A673 (cell line): Measurements from ENCODE around the gene FAM13A. TPM values are rescaled to one million over a fixed set of nuclear protein-coding genes. Genes with fewer than 3 reads are reported as not detected.

Experiments used
- BruUV-seq: library from RNA; stranded (reverse); fragments of 400-500 nt; replicated peaks from 2 replicates; lab custom pipeline; 2021; lab: Mats Ljungman, UMichigan
- CTCF ChIA-PET: fragments of 300-600 bp; sonication (Branson Sonifier 250); formaldehyde crosslinking; loops from one replicate; lab custom pipeline; 2022; ENCODE audit warnings: antibody characterized with exemption; lab: Charles Lee
- POLR2A ChIA-PET: fragments of 300-600 bp; sonication (Branson Sonifier 250); formaldehyde crosslinking; loops from one replicate; lab custom pipeline; 2022; ENCODE audit warnings: antibody characterized with exemption; ENCODE audit not compliant: low non-redundant PET; lab: Charles Lee
- DNase-seq: peaks from one replicate; pipeline ENCODE4 v3.0.0-alpha.2; 2015; ENCODE audit warnings: low spot score
- H3K27ac ChIP-seq: fragments of 200-600 bp; sonication (generic); 2 replicates; pipeline ENCODE4 v1.5.1; 2016; ENCODE audit warnings: mixed run types, low read depth, mild to moderate bottlenecking, mixed read lengths, antibody characterized with exemption, low read length; ENCODE audit not compliant: poor library complexity, severe bottlenecking
- H3K27me3 ChIP-seq: fragments of 200-600 bp; sonication (generic); replicated peaks from 2 replicates; pipeline ENCODE4 v1.6.1; 2017; ENCODE audit warnings: mixed run types, low read depth, mild to moderate bottlenecking, mixed read lengths, antibody characterized with exemption, low read length; ENCODE audit not compliant: insufficient read depth, poor library complexity
- H3K36me3 ChIP-seq: fragments of 200-600 bp; sonication (generic); 2 replicates; pipeline ENCODE4 v1.6.1; 2016; ENCODE audit warnings: mixed run types, mild to moderate bottlenecking, mixed read lengths, antibody characterized with exemption, low read length; ENCODE audit not compliant: insufficient read depth, poor library complexity, severe bottlenecking
- H3K4me1 ChIP-seq: fragments of 200-600 bp; sonication (generic); 2 replicates; pipeline ENCODE4 v1.6.1; 2017; ENCODE audit warnings: mixed run types, mild to moderate bottlenecking, mixed read lengths, antibody characterized with exemption, low read length; ENCODE audit not compliant: insufficient read depth, poor library complexity, severe bottlenecking
- H3K4me3 ChIP-seq: fragments of 200-600 bp; sonication (generic); 2 replicates; pipeline ENCODE4 v1.5.1; 2016; ENCODE audit warnings: low read depth, mixed run types, mild to moderate bottlenecking, mixed read lengths, low read length; ENCODE audit not compliant: poor library complexity, severe bottlenecking
- H3K9me3 ChIP-seq: fragments of 200-600 bp; sonication (generic); 2 replicates; pipeline ENCODE4 v1.6.1; 2016; ENCODE audit warnings: mixed run types, low read depth, mild to moderate bottlenecking, mixed read lengths, antibody characterized with exemption, low read length; ENCODE audit not compliant: poor library complexity, severe bottlenecking
- CTCF ChIP-seq: fragments of 300-800, 200-600 bp; sonication (generic); conservative IDR thresholded peaks from 2 replicates; pipeline ENCODE4 v1.5.1; 2017; ENCODE audit warnings: low read depth, mild to moderate bottlenecking, antibody characterized with exemption, low read length, moderate library complexity, mixed read lengths
- EZH2 ChIP-seq: fragments of 200-600 bp; sonication (generic); IDR thresholded peaks from 2 replicates; pipeline ENCODE4 v1.6.1; 2017; ENCODE audit warnings: borderline replicate concordance, low read depth, mild to moderate bottlenecking, mixed read lengths, antibody characterized with exemption, low read length; ENCODE audit not compliant: poor library complexity, severe bottlenecking
- intact Hi-C: fragments of 100-400 bp; cut with micrococcal nuclease; formaldehyde crosslinking; loops from one replicate; pipeline ENCODE4 v1.10.0; 2022; ENCODE audit not compliant: unreplicated experiment
- total RNA-seq: library from RNA; stranded (reverse); gene quantifications from 2 replicates; pipeline ENCODE4 v1.2.3, GENCODE V29; 2021

FAM13A gene
- total RNA-seq, 1 experiment from 2014 or later: 15.5 TPM

GRCh38 chr4:88756149-88756548 lies 300.8 kb downstream of the FAM13A start:
- ChIA-PET CTCF (no interaction called here), POLR2A (no interaction called here)
- Histone ChIP-seq H3K27ac (no peak overlapping the region), H3K4me1 (peaks cover 29% of the 10 kb centered on the region), H3K36me3 (no peaks in the 10 kb centered on the region), H3K9me3 (no peaks in the 10 kb centered on the region), H3K27me3 (no peaks in the 10 kb centered on the region), H3K4me3 (no peak overlapping the region)
- no peak for DNase-seq
- intact Hi-C loops: no loop called here
- TF ChIP-seq CTCF (no peak), EZH2 (no peak)
- no TSS peak for BruUV-seq

- BruUV-seq: no TSS peak
- TF ChIP-seq EZH2 (no peak), CTCF (no peak)
- POLR2A ChIA-PET: no interaction called here
Observed at GRCh38 chr4:88755454-88755853, 301.5 kb downstream of the FAM13A start.

GRCh38 chr4:88754796-88755195 lies 302.2 kb downstream of the FAM13A start:
- TF ChIP-seq CTCF (no peak), EZH2 (no peak)
- H3K4me3 ChIP-seq: no peak overlapping the region
- ChIA-PET CTCF (no interaction called here), POLR2A (no interaction called here)
- no peaks in the 10 kb centered on the region for H3K9me3 ChIP-seq
- intact Hi-C loops: no loop called here
- DNase-seq: no peak
- no TSS peak for BruUV-seq
- H3K27ac ChIP-seq: no peak overlapping the region
- H3K27me3 ChIP-seq: no peaks in the 10 kb centered on the region
- peaks cover 1% of the 10 kb centered on the region for H3K36me3 ChIP-seq
- peaks cover 17% of the 10 kb centered on the region for H3K4me1 ChIP-seq

More at GRCh38 chr4:88755454-88755853, 301.5 kb downstream of the FAM13A start:
- Histone ChIP-seq H3K27ac (no peak overlapping the region), H3K27me3 (no peaks in the 10 kb centered on the region), H3K9me3 (no peaks in the 10 kb centered on the region), H3K36me3 (no peaks in the 10 kb centered on the region), H3K4me1 (peaks cover 22% of the 10 kb centered on the region), H3K4me3 (no peak overlapping the region)
- DNase-seq: no peak
- intact Hi-C loops: no loop called here
- CTCF ChIA-PET: no interaction called here
